H1 (cell line): Measurements from ENCODE around the gene UCN3. TPM values are rescaled to one million over a fixed set of nuclear protein-coding genes. Genes with fewer than 3 reads are reported as not detected.

Experiments used
- CTCF ChIA-PET: fragments of 300-600 bp; sonication (Branson Sonifier 250); formaldehyde crosslinking; loops from one replicate; lab custom pipeline; 2021; ENCODE audit not compliant: partially characterized antibody; lab: Charles Lee
- POLR2A ChIA-PET: fragments of 300-600 bp; sonication (Branson Sonifier 250); formaldehyde crosslinking; loops from one replicate; lab custom pipeline; 2021; ENCODE audit warnings: inconsistent platforms; ENCODE audit not compliant: partially characterized antibody; lab: Charles Lee
- DNase-seq, 2 experiments: peaks; one replicate each; pipeline versions ENCODE4 v3.0.0 to v3.0.0-alpha.2; 2010 to 2022; ENCODE audit warnings: low spot score in 2 of 2, low read depth in 1 of 2, mixed read lengths in 1 of 2
- FAIRE-seq: peaks from 2 replicates; lab custom pipeline; 2011; peaks lifted over from hg19 to GRCh38; lab: Jason Lieb, UNC
- H2AFZ ChIP-seq: 2 replicates; pipeline ENCODE4 v1.8.1; 2012; ENCODE audit warnings: low read length, inconsistent platforms
- H2AK5ac ChIP-seq: 2 replicates; pipeline ENCODE4 v1.6.1; 2013; ENCODE audit warnings: low read depth, low read length
- H2BK120ac ChIP-seq: replicated peaks from 2 replicates; pipeline ENCODE3; 2013; ENCODE audit warnings: low read depth, low read length, inconsistent platforms
- H2BK12ac ChIP-seq: 2 replicates; pipeline ENCODE4 v1.6.1; 2013; ENCODE audit warnings: low read depth, low read length
- H2BK15ac ChIP-seq: 2 replicates; pipeline ENCODE4 v1.6.1; 2013; ENCODE audit warnings: low read length
- H2BK20ac ChIP-seq: 2 replicates; pipeline ENCODE4 v1.6.1; 2013; ENCODE audit warnings: low read length
- H2BK5ac ChIP-seq: 2 replicates; pipeline ENCODE4 v1.6.1; 2013; ENCODE audit warnings: low read depth, low read length
- H3K14ac ChIP-seq: 2 replicates; pipeline ENCODE4 v1.6.1; 2013; ENCODE audit warnings: inconsistent platforms; ENCODE audit not compliant: insufficient read length
- H3K18ac ChIP-seq: 2 replicates; pipeline ENCODE4 v1.6.1; 2013; ENCODE audit warnings: low read length; ENCODE audit errors: extremely low read depth
- H3K23ac ChIP-seq: 2 replicates; pipeline ENCODE4 v1.6.1; 2013; ENCODE audit warnings: inconsistent platforms; ENCODE audit not compliant: insufficient read length
- H3K23me2 ChIP-seq: 2 replicates; pipeline ENCODE4 v1.6.1; 2013; ENCODE audit warnings: low read depth, low read length
- H3K27ac ChIP-seq: 2 replicates; pipeline ENCODE4 v1.6.1; 2011; ENCODE audit warnings: low read depth, low read length, inconsistent platforms
- H3K27me3 ChIP-seq, 4 experiments: replicated peaks in 1 of 4; 1 replicate in 1 of 4; 2 replicates in 3 of 4; pipeline versions ENCODE4 v1.6.1 to v1.8.1; 2011 to 2013; ENCODE audit warnings: low read length in 3 of 4, mild to moderate bottlenecking in 3 of 4, inconsistent platforms in 2 of 4, mixed read lengths in 2 of 4, moderate library complexity in 1 of 4; ENCODE audit not compliant: control insufficient read depth in 3 of 4, insufficient read depth in 3 of 4; ENCODE audit errors: extremely low read depth in 1 of 4
- H3K36me3 ChIP-seq, 4 experiments: 2 replicates each; pipeline versions ENCODE4 v1.6.1 to v1.8.1; 2011 to 2013; ENCODE audit warnings: mild to moderate bottlenecking in 4 of 4, low read length in 3 of 4, moderate library complexity in 2 of 4, control low read depth in 1 of 4, inconsistent platforms in 1 of 4; ENCODE audit not compliant: insufficient read depth in 4 of 4, control insufficient read depth in 2 of 4
- H3K4ac ChIP-seq: replicated peaks from 2 replicates; pipeline ENCODE3; 2013; ENCODE audit warnings: low read length, low read depth, mixed read lengths, inconsistent platforms; ENCODE audit not compliant: insufficient read length
- H3K4me1 ChIP-seq, 4 experiments: replicated peaks in 1 of 4; 1 replicate in 1 of 4; 2 replicates in 3 of 4; pipeline versions ENCODE4 v1.6.1 to v1.8.1; 2011 to 2013; ENCODE audit warnings: low read length in 3 of 4, inconsistent platforms in 2 of 4, mixed read lengths in 1 of 4; ENCODE audit not compliant: insufficient read depth in 4 of 4, control insufficient read depth in 3 of 4
- H3K4me2 ChIP-seq, 2 experiments: 2 replicates each; pipeline versions ENCODE4 v1.6.1 to v1.8.1; 2011 to 2013; ENCODE audit warnings: low read depth in 2 of 2, low read length in 2 of 2, control low read depth in 1 of 2, inconsistent platforms in 1 of 2, mild to moderate bottlenecking in 1 of 2; ENCODE audit not compliant: insufficient read depth in 1 of 2
- H3K4me3 ChIP-seq, 4 experiments: fragments of 200-600, 300-600 bp in 1 of 4; sonication (generic), shearing (Covaris generic), sonication (Bioruptor Twin) in 1 of 4; 2 replicates each; pipeline versions ENCODE4 v1.5.1 to v1.8.1; 2011 to 2016; ENCODE audit warnings: low read length in 4 of 4, low read depth in 3 of 4, control low read depth in 2 of 4, inconsistent platforms in 2 of 4, mild to moderate bottlenecking in 2 of 4, mixed read lengths in 1 of 4, moderate library complexity in 1 of 4; ENCODE audit not compliant: insufficient read depth in 2 of 4; ENCODE audit errors: extremely low read depth in 1 of 4
- H3K56ac ChIP-seq: replicated peaks from 2 replicates; pipeline ENCODE3; 2013; ENCODE audit warnings: low read depth, mild to moderate bottlenecking, mixed read lengths, low read length, inconsistent platforms; ENCODE audit not compliant: insufficient read length
- H3K79me1 ChIP-seq: 2 replicates; pipeline ENCODE4 v1.6.1; 2013; ENCODE audit warnings: low read depth, low read length, control low read depth
- H3K79me2 ChIP-seq, 2 experiments: 2 replicates each; pipeline versions ENCODE4 v1.6.1 to v1.8.1; 2012 to 2013; ENCODE audit warnings: low read length in 2 of 2, mild to moderate bottlenecking in 2 of 2, inconsistent platforms in 1 of 2; ENCODE audit not compliant: insufficient read depth in 2 of 2, control insufficient read depth in 1 of 2
- H3K9ac ChIP-seq, 4 experiments: replicated peaks in 1 of 4; 1 replicate in 1 of 4; 2 replicates in 3 of 4; pipeline versions ENCODE4 v1.6.1 to v1.8.1; 2011 to 2013; ENCODE audit warnings: low read depth in 3 of 4, low read length in 3 of 4, control low read depth in 2 of 4, mild to moderate bottlenecking in 2 of 4, moderate library complexity in 2 of 4, inconsistent platforms in 1 of 4; ENCODE audit errors: extremely low read depth in 1 of 4
- H3K9me3 ChIP-seq, 2 experiments: 2 replicates each; pipeline versions ENCODE4 v1.6.1 to v1.8.1; 2012 to 2013; ENCODE audit warnings: mild to moderate bottlenecking in 2 of 2, moderate library complexity in 2 of 2, control low read depth in 1 of 2, inconsistent platforms in 1 of 2, low read depth in 1 of 2, low read length in 1 of 2, mixed read lengths in 1 of 2; ENCODE audit not compliant: insufficient read depth in 2 of 2
- H4K20me1 ChIP-seq, 2 experiments: replicated peaks in 1 of 2; 2 replicates each; pipeline versions ENCODE3 to v1.8.1; 2011 to 2013; ENCODE audit warnings: inconsistent platforms in 2 of 2, low read length in 2 of 2, mild to moderate bottlenecking in 1 of 2; ENCODE audit not compliant: insufficient read depth in 2 of 2, control insufficient read depth in 1 of 2
- H4K5ac ChIP-seq: 2 replicates; pipeline ENCODE4 v1.6.1; 2013; ENCODE audit warnings: low read length, low read depth, mixed read lengths, inconsistent platforms; ENCODE audit not compliant: insufficient read length
- H4K8ac ChIP-seq: 2 replicates; pipeline ENCODE4 v1.8.0; 2013; ENCODE audit warnings: mild to moderate bottlenecking, moderate library complexity, low read length, inconsistent platforms; ENCODE audit not compliant: insufficient read depth; ENCODE audit errors: extremely low read depth
- H4K91ac ChIP-seq: replicated peaks from 2 replicates; pipeline ENCODE3; 2013; ENCODE audit warnings: low read length, mixed read lengths, inconsistent platforms; ENCODE audit not compliant: insufficient read length
- CEBPB ChIP-seq: IDR thresholded peaks from 2 replicates; pipeline ENCODE4 v1.6.1; 2012; ENCODE audit warnings: low read depth, low read length
- EP300 ChIP-seq, 2 experiments: IDR thresholded peaks; 1 replicate in 1 of 2; 2 replicates in 1 of 2; pipeline ENCODE4 v1.6.1; 2011 to 2012; ENCODE audit warnings: low read depth in 2 of 2, low read length in 2 of 2, mild to moderate bottlenecking in 2 of 2, borderline replicate concordance in 1 of 2, inconsistent platforms in 1 of 2, moderate library complexity in 1 of 2
- JUND ChIP-seq: IDR thresholded peaks from 2 replicates; pipeline ENCODE4 v1.6.1; 2011; ENCODE audit warnings: mild to moderate bottlenecking, improper control_type of control experiment, low read length
- POLR2AphosphoS5 ChIP-seq: IDR thresholded peaks from 2 replicates; pipeline ENCODE4 v1.6.1; 2011; ENCODE audit warnings: low read depth, low read length
- RAD21 ChIP-seq, 2 experiments: IDR thresholded peaks in 1 of 2; conservative IDR thresholded peaks in 1 of 2; 2 replicates each; pipeline ENCODE4 v1.6.1; 2011; ENCODE audit warnings: low read depth in 2 of 2, low read length in 2 of 2, improper control_type of control experiment in 1 of 2, inconsistent platforms in 1 of 2, mild to moderate bottlenecking in 1 of 2, moderate library complexity in 1 of 2
- RFX5 ChIP-seq: IDR thresholded peaks from 2 replicates; pipeline ENCODE4 v1.6.1; 2011; ENCODE audit warnings: low read depth, low read length, improper control_type of control experiment, borderline replicate concordance
- SP4 ChIP-seq: IDR thresholded peaks from 2 replicates; pipeline ENCODE4 v1.6.1; 2012; ENCODE audit warnings: low read length, inconsistent platforms
- WGBS, 2 experiments: shearing (Covaris generic) in 1 of 2; methylation state at CpG; one replicate each; pipeline versions ENCODE4 v1.1.6 to v1.1.7; 2013 to 2015; ENCODE audit warnings: low lambda C conversion rate in 2 of 2, mixed read lengths in 2 of 2, inconsistent platforms in 1 of 2, low coverage in 1 of 2, missing lambda C conversion rate in 1 of 2; ENCODE audit not compliant: insufficient replicate concordance in 2 of 2, insufficient coverage in 1 of 2, insufficient read length in 1 of 2; ENCODE audit errors: extremely low coverage in 1 of 2, missing lambda C conversion rate in 1 of 2; 5-methylcytosine and 5-hydroxymethylcytosine counted together
- polyA plus RNA-seq, 7 experiments: library from polyadenylated mRNA; depleted of rRNA in 3 of 7; stranded (reverse) in 5 of 7; unstranded in 2 of 7; fragments of >200 nt in 5 of 7; fragments of 200-250 nt in 2 of 7; gene quantifications; 1 replicate in 5 of 7; 2 replicates in 1 of 7; 4 replicates in 1 of 7; pipeline versions ENCODE4 v1.2.1 to v1.2.3, GENCODE V29; 2011 to 2013; ENCODE audit warnings: missing spikeins in 2 of 7, mixed read lengths in 2 of 7
- total RNA-seq: library from RNA; stranded (reverse); fragmentation: NEBNext Ultra II Directional; extraction: Animal tissue kit (Norgen Biotek cat#: 25700); gene quantifications from 2 replicates; pipeline ENCODE4 v1.2.1, GENCODE V29; 2021

UCN3 gene
- total and polyA plus RNA-seq, 2 of the 8 experiments (the other 6 are each of a cell fraction or from before 2014, with no cell fraction given), result not detected

GRCh38 chr10:5406918-5407317 lies 42.2 kb downstream of the UCN3 start:
- no peak overlapping the region for H2BK15ac ChIP-seq
- no peak overlapping the region for H2AFZ ChIP-seq
- H2BK20ac ChIP-seq, result no peak overlapping the region
- peaks cover 0 to 1% (median 0%) of the 10 kb centered on the region in 4 experiments; a peak in 1 of 7 replicates for H3K27me3 ChIP-seq
- H3K79me2 ChIP-seq, result no peaks in the 10 kb centered on the region
- ChIA-PET CTCF (no interaction called here), POLR2A (no interaction called here)
- no peak overlapping the region for H4K91ac ChIP-seq
- H3K23ac ChIP-seq, result no peak overlapping the region
- no peak for TF ChIP-seq JUND
- no peak for TF ChIP-seq RAD21 (IDR thresholded peaks at IDR 0.05 in 1 of 2, conservative IDR thresholded peaks at IDR 0.05 in 1 of 2; ENCODE audit: low read depth in 2 of 2, low read length in 2 of 2)
- no peak for TF ChIP-seq SP4
- TF ChIP-seq RFX5, result no peak
- TF ChIP-seq CEBPB, result no peak
- no peak for TF ChIP-seq POLR2AphosphoS5
- no peak for TF ChIP-seq EP300 (IDR thresholded peaks at IDR 0.05; ENCODE audit: borderline replicate concordance in 1 of 2, low read depth in 2 of 2, low read length in 2 of 2)
- 67% methylated on average over 1 of the region's 1 CpG; no CpG with 5 or more reads in 1 of the 2 experiments for WGBS, 2 experiments
- no peak overlapping the region for H3K4ac ChIP-seq
- H2BK12ac ChIP-seq, result no peak overlapping the region
- DNase-seq (no peak), FAIRE-seq (no peak)
- no peaks in the 10 kb centered on the region for H3K79me1 ChIP-seq
- no peak overlapping the region for H3K18ac ChIP-seq
- no peak overlapping the region for H3K4me3 ChIP-seq
- H3K4me2 ChIP-seq, result no peak overlapping the region
- no peak overlapping the region for H2BK120ac ChIP-seq
- peaks cover 6% of the 10 kb centered on the region in 2 experiments; a peak in 2 of 4 replicates for H3K9me3 ChIP-seq
- no peaks in the 10 kb centered on the region for H3K36me3 ChIP-seq
- H3K56ac ChIP-seq, result no peak overlapping the region
- H4K20me1 ChIP-seq, result no peaks in the 10 kb centered on the region
- no peak overlapping the region for H3K9ac ChIP-seq
- H4K5ac ChIP-seq, result no peak overlapping the region
- H2BK5ac ChIP-seq, result no peak overlapping the region
- no peak overlapping the region for H3K14ac ChIP-seq
- H4K8ac ChIP-seq, result no peak overlapping the region
- H3K4me1 ChIP-seq, result peaks cover 0 to under 1% (median 0%) of the 10 kb centered on the region in 4 experiments; a peak in 1 of 7 replicates
- H3K27ac ChIP-seq, result no peak overlapping the region
- H2AK5ac ChIP-seq, result no peak overlapping the region
- H3K23me2 ChIP-seq, result no peaks in the 10 kb centered on the region; the same call in 1 of the 2 replicates
